Neuronal stem cell (in vitro differentiated cells): ENCODE results near the gene ZNF106.

ENCODE experiments used
- DNase-seq: peaks from one replicate; pipeline ENCODE4 v3.0.0-alpha.2; 2013; ENCODE audit warnings: low spot score
- H2AFZ ChIP-seq: one replicate; pipeline ENCODE4 v1.6.1; 2013; ENCODE audit warnings: mild to moderate bottlenecking, low read length, inconsistent platforms
- H2AK5ac ChIP-seq: 2 replicates; pipeline ENCODE4 v1.6.1; 2013; ENCODE audit warnings: low read depth, mild to moderate bottlenecking, inconsistent platforms, low read length, moderate library complexity, mixed read lengths
- H2BK120ac ChIP-seq: 2 replicates; pipeline ENCODE4 v1.6.1; 2013; ENCODE audit warnings: low read depth, mild to moderate bottlenecking, inconsistent platforms, low read length, moderate library complexity, mixed read lengths
- H2BK12ac ChIP-seq: one replicate; pipeline ENCODE4 v1.6.1; 2013; ENCODE audit warnings: low read length, inconsistent platforms
- H2BK15ac ChIP-seq: 2 replicates; pipeline ENCODE4 v1.6.1; 2013; ENCODE audit warnings: mild to moderate bottlenecking, low read length, inconsistent platforms, mixed read lengths
- H2BK5ac ChIP-seq: one replicate; pipeline ENCODE4 v1.6.1; 2013; ENCODE audit warnings: inconsistent platforms, mild to moderate bottlenecking, low read length, moderate library complexity
- H3K14ac ChIP-seq: one replicate; pipeline ENCODE4 v1.6.1; 2013; ENCODE audit warnings: low read length, inconsistent platforms
- H3K18ac ChIP-seq: 2 replicates; pipeline ENCODE4 v1.6.1; 2013; ENCODE audit warnings: low read length, inconsistent platforms
- H3K23ac ChIP-seq: 2 replicates; pipeline ENCODE4 v1.6.1; 2013; ENCODE audit warnings: low read depth, mild to moderate bottlenecking, mixed read lengths, low read length, inconsistent platforms; ENCODE audit not compliant: poor library complexity
- H3K27ac ChIP-seq: replicated peaks from 3 replicates; pipeline ENCODE4 v1.5.1; 2013; ENCODE audit warnings: low read length, inconsistent platforms
- H3K27me3 ChIP-seq, 3 experiments: 2 replicates each; pipeline ENCODE4 v1.6.1; 2013; ENCODE audit warnings: low read length in 3 of 3, mild to moderate bottlenecking in 2 of 3, inconsistent platforms in 1 of 3, low read depth in 1 of 3, mixed read lengths in 1 of 3, moderate library complexity in 1 of 3; ENCODE audit not compliant: control insufficient read depth in 3 of 3, insufficient read depth in 3 of 3
- H3K36me3 ChIP-seq, 2 donors: replicated peaks in 1 of 2; 2 replicates each; pipeline ENCODE4 v1.6.1; 2013; ENCODE audit warnings: low read length in 2 of 2; ENCODE audit not compliant: control insufficient read depth in 2 of 2, insufficient read depth in 2 of 2
- H3K4ac ChIP-seq: 2 replicates; pipeline ENCODE4 v1.6.1; 2013; ENCODE audit warnings: inconsistent platforms, mild to moderate bottlenecking, low read length, moderate library complexity
- H3K4me1 ChIP-seq, 2 donors: 1 replicate in 1 of 2; 2 replicates in 1 of 2; pipeline ENCODE4 v1.6.1; 2013; ENCODE audit warnings: low read length in 2 of 2, low read depth in 1 of 2; ENCODE audit not compliant: control insufficient read depth in 2 of 2, insufficient read depth in 1 of 2
- H3K4me2 ChIP-seq: one replicate; pipeline ENCODE4 v1.6.1; 2013; ENCODE audit warnings: mild to moderate bottlenecking, low read length, inconsistent platforms; ENCODE audit not compliant: insufficient read depth, poor library complexity, severe bottlenecking
- H3K4me3 ChIP-seq, 2 donors: 2 replicates each; pipeline ENCODE4 v1.5.1; 2013; ENCODE audit warnings: low read length in 2 of 2, mild to moderate bottlenecking in 2 of 2, inconsistent platforms in 1 of 2, moderate library complexity in 1 of 2
- H3K79me1 ChIP-seq: one replicate; pipeline ENCODE4 v1.6.1; 2013; ENCODE audit warnings: low read depth, mild to moderate bottlenecking, inconsistent platforms, low read length, moderate library complexity
- H3K9ac ChIP-seq: one replicate; pipeline ENCODE4 v1.6.1; 2013; ENCODE audit warnings: mild to moderate bottlenecking, low read depth, low read length, inconsistent platforms; ENCODE audit not compliant: poor library complexity
- H3K9me3 ChIP-seq, 2 donors: replicated peaks in 1 of 2; 2 replicates each; pipeline versions ENCODE3 to v1.6.1; 2013; ENCODE audit warnings: low read length in 2 of 2, mild to moderate bottlenecking in 2 of 2, inconsistent platforms in 1 of 2, low read depth in 1 of 2, mixed read lengths in 1 of 2, moderate library complexity in 1 of 2; ENCODE audit not compliant: control insufficient read depth in 2 of 2, insufficient read depth in 1 of 2
- H4K8ac ChIP-seq: one replicate; pipeline ENCODE4 v1.6.1; 2013; ENCODE audit warnings: low read depth, mild to moderate bottlenecking, inconsistent platforms, low read length, moderate library complexity
- H4K91ac ChIP-seq: one replicate; pipeline ENCODE4 v1.6.1; 2013; ENCODE audit warnings: low read length, low read depth, mild to moderate bottlenecking, inconsistent platforms; ENCODE audit not compliant: poor library complexity
- WGBS, 2 donors: extraction: QIAGEN DNeasy Blood & Tissue Kit; methylation state at CpG; one replicate each; pipeline ENCODE4 v1.1.7; 2013; ENCODE audit warnings: missing lambda C conversion rate in 2 of 2, mixed read lengths in 1 of 2; ENCODE audit not compliant: insufficient read length in 2 of 2, insufficient replicate concordance in 1 of 2; ENCODE audit errors: extremely low coverage in 2 of 2; 5-methylcytosine and 5-hydroxymethylcytosine counted together

Gene ZNF106

GRCh38 chr15:42450425-42450790 is 40.5 kb downstream of the ZNF106 start:
- Histone ChIP-seq H3K36me3 (peaks cover 24 to 80% of the 10 kb centered on the region in 2 donors), H4K91ac (no peak overlapping the region), H2BK5ac (no peak overlapping the region), H2AFZ (no peak overlapping the region), H4K8ac (no peak overlapping the region), H2AK5ac (no peak overlapping the region), H3K23ac (no peak overlapping the region), H3K18ac (no peak overlapping the region), H3K9ac (no peak overlapping the region), H3K4me3 (no peak overlapping the region), H3K27ac (no peak overlapping the region), H3K79me1 (peaks cover 2% of the 10 kb centered on the region), H3K9me3 (no peaks in the 10 kb centered on the region), H3K4ac (no peak overlapping the region), H2BK15ac (no peak overlapping the region), H3K4me2 (no peak overlapping the region), H3K27me3 (no peaks in the 10 kb centered on the region), H3K4me1 (no peaks in the 10 kb centered on the region), H2BK12ac (no peak overlapping the region), H3K14ac (no peak overlapping the region), H2BK120ac (no peak overlapping the region)
- DNase-seq = no peak
- no CpG with 5 or more reads among the region's 4 CpGs for WGBS, 2 donors

- H3K9me3 ChIP-seq = no peaks in the 10 kb centered on the region
- no peak overlapping the region for H2BK12ac ChIP-seq
- H2BK15ac ChIP-seq = no peak overlapping the region
- no peaks in the 10 kb centered on the region for H3K27me3 ChIP-seq
- H3K18ac ChIP-seq = no peak overlapping the region
- WGBS, 2 donors = no CpG with 5 or more reads among the region's 13 CpGs
- no peak overlapping the region for H3K4ac ChIP-seq
- H3K23ac ChIP-seq = no peak overlapping the region
- H3K27ac ChIP-seq = no peak overlapping the region
- no peak overlapping the region for H2AK5ac ChIP-seq
- no peak overlapping the region for H3K9ac ChIP-seq
- DNase-seq = no peak
- H3K4me3 ChIP-seq = no peak overlapping the region
- H2BK120ac ChIP-seq = no peak overlapping the region
- peaks cover 2% of the 10 kb centered on the region for H3K79me1 ChIP-seq
- no peak overlapping the region for H3K4me2 ChIP-seq
- H3K36me3 ChIP-seq = peaks cover 26 to 85% of the 10 kb centered on the region in 2 donors
- no peak overlapping the region for H3K14ac ChIP-seq
- no peak overlapping the region for H4K91ac ChIP-seq
- no peak overlapping the region for H2BK5ac ChIP-seq
- no peaks in the 10 kb centered on the region for H3K4me1 ChIP-seq
- H4K8ac ChIP-seq = no peak overlapping the region
- no peak overlapping the region for H2AFZ ChIP-seq
Observed at GRCh38 chr15:42449770-42450424, 41.0 kb downstream of the ZNF106 start.

GRCh38 chr15:42448281-42448680 is 42.7 kb downstream of the ZNF106 start:
- no peak for DNase-seq

GRCh38 chr15:42447599-42447998 is 43.3 kb downstream of the ZNF106 start:
- H3K9me3 ChIP-seq = no peaks in the 10 kb centered on the region
- no peaks in the 10 kb centered on the region for H3K4me1 ChIP-seq
- H3K4ac ChIP-seq = no peak overlapping the region
- no peak overlapping the region for H2AFZ ChIP-seq
- no peak overlapping the region for H3K27ac ChIP-seq
- no peak overlapping the region for H3K9ac ChIP-seq
- no peak overlapping the region for H3K18ac ChIP-seq
- H2BK15ac ChIP-seq = no peak overlapping the region
- no peak overlapping the region for H2AK5ac ChIP-seq
- no peaks in the 10 kb centered on the region for H3K27me3 ChIP-seq
- no peak overlapping the region for H3K4me3 ChIP-seq
- H3K14ac ChIP-seq = no peak overlapping the region
- H3K79me1 ChIP-seq = peaks cover 2% of the 10 kb centered on the region
- no peak overlapping the region for H2BK12ac ChIP-seq
- H3K4me2 ChIP-seq = no peak overlapping the region
- peaks cover 32 to 89% of the 10 kb centered on the region in 2 donors for H3K36me3 ChIP-seq
- no peak overlapping the region for H3K23ac ChIP-seq
- H4K91ac ChIP-seq = no peak overlapping the region
- DNase-seq = no peak
- H2BK5ac ChIP-seq = no peak overlapping the region
- no peak overlapping the region for H4K8ac ChIP-seq
- H2BK120ac ChIP-seq = no peak overlapping the region
- no CpG with 5 or more reads among the region's 2 CpGs for WGBS, 2 donors

More at GRCh38 chr15:42448281-42448680, 42.7 kb downstream of the ZNF106 start:
- Histone ChIP-seq H2BK12ac (no peak overlapping the region), H3K4me3 (no peak overlapping the region), H3K18ac (no peak overlapping the region), H3K79me1 (peaks cover 2% of the 10 kb centered on the region), H3K14ac (no peak overlapping the region), H2BK120ac (no peak overlapping the region), H3K27me3 (no peaks in the 10 kb centered on the region), H2AK5ac (no peak overlapping the region), H2AFZ (no peak overlapping the region), H4K8ac (no peak overlapping the region), H3K36me3 (peaks cover 32 to 87% of the 10 kb centered on the region in 2 donors), H3K4ac (no peak overlapping the region), H2BK15ac (no peak overlapping the region), H4K91ac (no peak overlapping the region), H3K27ac (no peak overlapping the region), H3K23ac (no peak overlapping the region), H3K9me3 (no peaks in the 10 kb centered on the region), H3K9ac (no peak overlapping the region), H3K4me2 (no peak overlapping the region), H3K4me1 (no peaks in the 10 kb centered on the region), H2BK5ac (no peak overlapping the region)
- WGBS, 2 donors = no CpG with 5 or more reads among the region's 6 CpGs
